HG03060 (cell line): Measurements from ENCODE around the gene TSSC4.

Experiments used
- ATAC-seq: cut with Tn5 transposase; IDR thresholded peaks from one replicate; pipeline ENCODE4 v1.9.1; 2021; ENCODE audit warnings: low read depth, moderate number of reproducible peaks; ENCODE audit not compliant: unreplicated experiment

Gene TSSC4

DNA sequence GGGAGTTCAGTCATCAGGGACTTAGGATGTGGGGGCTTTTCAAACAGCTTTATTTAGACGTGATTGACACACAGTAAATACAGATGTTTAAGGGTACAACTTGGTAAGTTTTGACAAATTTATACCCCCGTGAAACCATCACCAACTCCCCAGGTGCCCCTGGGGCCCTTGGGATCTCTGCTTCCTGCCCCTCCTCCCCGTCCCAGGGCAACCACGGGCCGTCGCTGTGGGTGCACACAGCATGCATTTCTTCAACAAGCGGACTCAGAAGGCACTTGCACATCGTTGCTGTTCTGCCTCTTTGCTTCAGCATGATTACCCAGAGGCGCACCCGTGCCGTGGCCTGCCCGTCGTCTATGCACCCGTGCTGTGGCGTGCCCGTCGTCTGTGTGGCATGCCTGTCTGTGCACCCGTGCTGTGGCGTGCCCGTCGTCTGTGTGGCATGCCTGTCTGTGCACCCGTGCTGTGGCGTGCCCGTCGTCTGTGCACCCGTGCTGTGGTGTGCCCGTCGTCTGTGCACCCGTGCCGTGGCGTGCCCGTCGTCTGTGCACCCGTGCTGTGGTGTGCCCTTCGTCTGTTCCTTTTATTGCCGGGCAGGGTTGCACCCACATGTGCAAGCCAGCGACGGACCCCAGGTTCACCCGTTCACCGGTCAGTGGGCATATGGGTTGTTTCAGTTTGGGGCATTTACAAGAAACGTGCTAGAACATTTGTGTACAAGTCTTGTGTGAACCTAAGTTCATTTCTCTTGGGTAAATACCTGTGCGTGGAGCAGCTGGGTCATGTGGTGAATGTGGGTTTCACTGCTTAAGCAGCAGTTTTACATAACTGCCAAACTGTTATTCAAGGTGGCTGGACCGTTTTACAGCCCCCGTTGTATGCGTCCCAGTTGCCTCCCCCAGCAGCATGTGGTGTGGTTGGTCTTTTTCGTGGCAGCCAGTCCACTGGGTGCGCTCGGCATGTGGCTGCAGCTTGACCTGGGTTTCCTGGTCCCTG is 15.1 kb upstream of the TSSC4 start:
- ATAC-seq: no peak

DNA sequence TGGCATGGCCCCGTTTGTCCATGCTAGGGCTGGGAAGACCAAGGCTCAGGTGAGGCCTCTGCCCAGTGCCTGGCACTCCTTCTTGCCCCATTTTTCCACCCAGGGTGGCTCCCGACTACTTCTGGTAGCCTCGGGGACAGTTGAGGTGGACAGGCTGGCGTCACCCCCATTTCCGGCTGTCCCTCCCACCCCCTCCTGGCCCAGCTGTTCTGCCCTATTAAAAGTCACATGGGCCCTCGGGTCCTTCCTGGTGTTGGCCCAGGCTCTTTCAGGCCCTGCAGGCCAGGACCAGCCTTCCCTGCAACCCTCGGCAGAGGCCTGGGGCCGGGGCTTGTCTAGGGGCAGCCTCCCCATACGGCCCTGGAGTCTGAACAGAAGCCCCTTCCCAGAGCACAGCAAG is 14.0 kb upstream of the TSSC4 start:
- no peak for ATAC-seq

DNA sequence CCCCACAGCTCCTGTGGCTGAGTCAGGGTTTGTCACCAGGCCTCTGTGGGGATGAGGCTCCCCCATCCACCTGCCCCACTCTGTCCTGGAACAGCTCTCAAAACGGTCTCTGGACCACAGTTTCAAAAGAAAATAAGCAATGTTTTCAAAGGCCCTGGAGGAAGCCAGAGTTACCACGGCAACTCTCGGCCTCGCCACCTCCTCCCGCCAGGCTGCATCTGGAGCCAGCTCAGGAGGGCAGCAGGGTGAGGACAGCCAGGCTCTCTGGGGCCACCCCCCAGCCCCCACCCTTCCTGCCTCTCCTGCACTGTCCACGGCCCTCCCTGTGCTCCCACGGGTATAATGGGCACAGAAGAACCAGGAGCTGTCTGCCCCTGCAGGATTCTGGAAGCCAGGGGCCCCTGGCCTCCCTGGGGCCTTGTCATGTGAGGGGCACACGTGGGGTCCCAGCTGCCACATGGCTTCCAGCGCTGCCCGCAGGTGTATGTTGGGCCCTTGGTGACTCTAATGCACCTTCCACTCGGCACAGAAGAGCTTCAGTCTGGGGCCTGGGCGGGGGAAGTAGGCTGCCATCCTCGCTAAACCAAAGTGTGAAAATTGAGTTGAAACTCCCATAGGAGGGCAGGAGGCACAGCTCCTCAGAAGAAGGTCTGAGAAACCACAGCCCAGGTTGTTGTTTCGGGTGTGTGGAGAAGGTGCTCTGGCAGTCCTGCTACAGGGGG is 13.1 kb upstream of the TSSC4 start:
- ATAC-seq: no peak

GRCh38 chr11:2388431-2389376 is 11.8 kb upstream of the TSSC4 start:
- ATAC-seq: no peak

DNA sequence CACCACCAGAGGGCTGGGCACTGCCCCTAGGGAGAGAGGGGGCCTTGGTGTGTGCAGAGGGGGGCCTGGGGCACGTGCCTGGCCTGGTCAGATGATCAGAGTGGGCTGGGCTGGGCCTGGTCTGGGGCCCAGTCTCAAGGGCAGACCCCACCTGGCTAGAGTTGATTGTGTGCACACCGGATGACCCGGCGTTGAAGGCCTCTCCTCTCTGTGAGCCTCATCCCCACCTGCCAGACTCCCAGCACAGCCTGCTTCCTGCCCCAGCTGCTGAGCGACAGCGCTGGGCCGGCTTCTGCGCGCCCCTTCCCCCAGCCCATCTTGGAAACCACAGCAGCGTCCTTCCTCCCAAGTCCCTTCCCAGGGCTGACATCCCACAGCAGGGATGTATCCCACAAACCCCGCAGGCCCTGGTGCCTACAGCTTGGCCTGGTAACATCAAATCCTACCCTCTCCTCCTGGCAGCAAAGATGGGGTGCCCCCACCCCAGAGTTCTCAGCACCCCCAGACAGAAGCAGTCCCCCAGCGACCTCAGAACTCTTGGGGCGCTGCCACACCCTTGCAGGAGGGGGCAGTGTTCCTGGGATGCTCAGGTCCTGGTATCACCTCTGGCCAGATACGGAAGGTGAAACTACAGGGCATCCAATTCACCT is 11.0 kb upstream of the TSSC4 start:
- no peak for ATAC-seq

DNA sequence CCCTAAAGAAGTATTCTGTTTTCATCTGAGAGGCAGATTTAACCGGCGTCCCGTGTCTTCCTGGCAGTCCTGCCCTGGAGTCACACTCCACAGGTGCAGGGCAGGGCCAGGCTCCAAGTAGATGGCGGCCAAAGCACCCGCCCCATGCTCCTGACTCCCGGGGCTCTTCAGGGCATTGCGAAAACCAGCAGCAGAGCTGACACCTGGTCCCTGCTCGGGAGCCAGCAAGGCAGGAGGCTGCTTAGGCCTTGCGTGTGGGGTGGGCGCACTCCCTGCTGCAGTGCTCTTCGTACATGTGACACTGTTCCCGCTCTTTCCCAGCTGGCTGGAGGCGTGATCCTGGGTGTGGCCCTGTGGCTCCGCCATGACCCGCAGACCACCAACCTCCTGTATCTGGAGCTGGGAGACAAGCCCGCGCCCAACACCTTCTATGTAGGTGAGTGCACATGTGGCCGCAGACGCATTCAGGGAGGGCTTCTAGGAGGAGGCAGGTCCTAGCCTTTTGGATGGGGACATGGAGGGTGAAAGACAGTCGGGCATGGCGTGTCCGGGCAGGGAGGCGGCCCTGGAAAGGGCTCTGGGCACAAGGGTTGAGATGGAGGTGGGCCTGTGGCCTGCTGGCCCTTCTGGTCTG is 10.3 kb upstream of the TSSC4 start:
- no peak for ATAC-seq

DNA sequence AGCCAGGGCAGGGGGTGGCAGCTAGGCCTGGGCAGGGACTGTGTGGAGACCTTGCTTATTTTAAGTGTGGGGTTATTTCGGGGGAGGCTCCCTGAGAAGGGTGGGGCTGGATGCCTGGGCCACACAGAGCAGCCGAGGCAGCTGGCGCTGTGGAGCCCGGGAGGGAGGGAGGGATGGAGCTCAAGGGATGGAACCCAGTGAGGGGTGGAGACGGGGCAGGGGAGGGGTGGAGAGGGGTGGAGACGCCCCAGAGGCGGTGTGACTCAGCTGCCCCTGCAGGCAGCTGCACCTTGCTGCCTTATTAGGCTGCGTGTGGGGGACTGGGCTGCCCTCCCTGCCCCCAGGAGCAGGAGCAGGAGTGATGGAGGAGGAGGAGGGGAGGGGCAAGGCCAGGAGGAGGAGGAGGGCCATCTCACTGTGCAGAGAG is 9.8 kb upstream of the TSSC4 start:
- no peak for ATAC-seq

DNA sequence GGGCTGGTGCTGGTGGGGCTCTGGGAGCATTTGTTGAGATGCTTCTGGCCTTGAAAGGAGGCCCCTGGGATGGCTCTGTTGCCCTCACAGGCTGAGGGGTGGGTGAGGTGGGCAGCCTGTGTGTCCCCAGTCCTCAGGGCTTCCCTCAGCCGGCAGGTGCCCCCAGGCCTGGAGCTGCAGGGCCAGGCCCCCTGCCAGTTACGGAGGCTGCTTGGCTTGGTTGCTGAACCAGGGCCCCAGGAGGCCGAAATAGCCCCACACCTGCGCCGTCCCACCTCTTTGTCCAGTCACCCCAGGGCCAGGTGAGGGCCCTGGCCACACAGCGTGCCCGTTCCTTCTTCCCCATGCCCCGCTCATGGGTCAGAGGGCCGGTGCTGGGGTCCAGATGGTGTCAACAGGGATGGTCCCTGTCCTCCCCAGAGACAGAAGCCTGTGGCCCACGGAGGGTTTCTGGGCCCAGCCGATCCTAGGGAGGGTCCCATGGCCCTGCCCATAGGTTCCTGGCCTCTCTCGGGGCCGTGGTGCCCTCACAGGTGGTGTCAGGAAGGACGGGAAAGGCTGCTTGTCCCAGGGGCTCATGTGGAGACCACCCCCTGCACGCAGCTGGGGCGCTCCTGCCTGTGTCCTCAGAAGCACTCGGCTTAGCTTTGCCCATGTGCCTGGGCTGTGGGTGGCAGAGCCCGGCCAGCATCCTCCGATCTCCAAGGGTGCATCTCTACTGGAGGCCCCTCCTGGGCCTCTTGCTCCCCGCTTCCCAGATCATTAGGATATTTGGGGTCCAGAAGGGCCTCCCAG is 9.2 kb upstream of the TSSC4 start:
- no peak for ATAC-seq

DNA sequence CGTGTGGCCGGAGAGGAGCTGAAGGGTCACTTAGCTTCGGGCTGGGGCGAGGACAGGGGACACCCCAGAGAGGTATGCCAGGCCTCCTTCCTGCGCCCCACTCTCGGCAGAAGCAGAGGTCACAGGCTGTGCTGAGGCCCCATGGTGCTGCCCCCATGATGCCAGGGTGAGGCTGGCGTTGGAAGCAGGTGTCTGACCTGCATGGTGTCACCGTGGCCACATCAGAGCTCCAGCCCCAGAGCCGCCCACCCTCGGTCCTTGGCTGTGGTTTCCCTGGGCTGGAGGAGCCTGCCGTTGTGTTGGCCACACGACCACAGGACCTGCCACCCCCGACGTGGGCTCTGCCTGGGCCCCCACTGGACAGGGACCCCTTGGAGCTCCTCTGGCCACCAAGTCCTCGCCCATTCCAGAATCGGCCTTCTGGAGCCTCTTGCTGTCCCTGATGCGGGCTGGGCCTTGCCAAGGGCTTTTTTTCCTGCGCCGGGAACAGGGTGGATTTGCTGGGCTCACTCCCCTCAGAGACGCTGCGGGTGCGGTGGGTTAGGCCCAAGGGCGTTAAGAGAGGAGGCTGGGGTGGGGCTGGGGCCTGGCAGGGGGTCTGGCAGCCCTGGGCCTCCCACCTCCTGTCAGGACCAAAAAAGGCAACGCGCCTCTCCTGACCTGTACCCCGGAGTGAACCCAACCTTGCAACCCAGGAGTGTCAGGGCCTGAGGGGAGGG is 8.2 kb upstream of the TSSC4 start:
- no peak for ATAC-seq

DNA sequence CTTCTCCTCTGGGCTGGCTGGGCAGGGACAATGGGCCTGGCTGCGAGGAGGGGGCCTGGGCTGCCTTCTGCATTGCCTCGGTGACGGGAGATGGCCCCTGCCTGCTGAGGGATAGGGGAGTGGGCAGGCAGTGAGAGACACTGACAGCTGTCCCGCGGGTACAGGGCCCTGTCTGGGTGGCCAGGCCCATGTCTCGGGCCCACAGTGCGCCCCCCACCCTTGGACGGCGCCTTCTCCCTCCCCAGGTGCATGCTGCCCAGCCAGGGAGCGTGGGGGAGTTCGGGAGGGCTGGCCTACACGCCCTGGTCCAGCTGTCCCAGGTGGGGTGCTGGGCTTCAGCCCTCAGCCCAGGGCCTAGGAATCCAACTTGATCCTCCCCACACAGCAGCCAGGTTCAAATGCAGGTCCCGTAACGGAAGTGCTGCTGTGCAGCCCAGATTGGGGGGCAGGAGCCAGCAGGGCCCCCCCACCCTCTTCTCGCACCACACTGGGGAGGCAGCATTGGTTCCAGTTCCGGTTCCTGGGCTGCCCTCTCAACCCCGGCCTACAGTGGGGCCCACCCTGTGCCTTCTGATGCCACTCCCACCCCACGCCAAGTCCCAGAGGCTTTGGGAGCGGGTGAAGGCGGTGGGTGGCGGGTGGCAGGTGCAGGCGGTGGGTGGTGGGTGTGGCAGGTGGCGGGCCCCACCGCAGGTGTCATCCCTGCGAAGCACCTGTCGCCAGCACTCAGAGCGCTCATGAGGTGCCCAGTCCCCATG is 7.3 kb upstream of the TSSC4 start:
- ATAC-seq: no peak

DNA sequence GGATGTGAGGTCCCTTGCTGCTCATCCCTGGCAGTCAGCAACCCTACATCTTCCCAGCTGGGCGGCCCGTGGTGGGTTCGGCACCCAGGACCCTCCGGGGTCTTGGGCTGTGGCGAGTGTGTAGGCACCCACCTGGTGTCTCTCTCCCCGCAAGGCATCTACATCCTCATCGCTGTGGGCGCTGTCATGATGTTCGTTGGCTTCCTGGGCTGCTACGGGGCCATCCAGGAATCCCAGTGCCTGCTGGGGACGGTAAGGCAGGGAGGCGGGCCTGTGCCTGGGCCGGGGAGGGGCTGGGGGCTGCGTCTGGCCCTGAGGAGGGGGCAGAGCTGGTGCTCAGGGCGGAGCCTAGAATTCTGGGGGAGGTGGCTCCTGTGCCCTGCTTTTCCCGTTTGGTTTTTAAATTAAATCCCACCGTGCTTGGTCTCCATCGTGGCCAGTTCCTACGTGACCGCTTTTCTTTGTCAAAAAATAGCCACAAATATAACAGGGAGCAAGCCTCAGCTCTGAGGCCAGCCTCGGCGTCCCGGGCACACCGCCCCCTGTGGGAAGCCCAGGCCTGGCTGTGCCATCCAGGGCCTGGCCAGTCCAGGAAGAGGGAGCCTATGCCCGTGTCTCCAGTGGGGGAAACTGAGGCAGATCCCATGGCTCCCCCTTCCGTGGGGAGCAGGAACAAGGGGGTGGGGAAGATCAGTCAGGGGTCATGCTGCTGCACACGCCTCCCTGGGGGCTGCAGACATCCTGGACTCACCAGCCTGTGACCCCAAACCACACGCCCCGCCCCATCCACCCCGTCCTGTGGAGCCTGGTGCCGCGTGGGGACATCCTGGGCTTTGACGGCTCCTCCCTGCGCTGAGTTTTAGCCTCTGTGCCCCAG is 6.4 kb upstream of the TSSC4 start:
- no peak for ATAC-seq

GRCh38 chr11:2394818-2395105 is 5.8 kb upstream of the TSSC4 start:
- ATAC-seq: no peak

DNA sequence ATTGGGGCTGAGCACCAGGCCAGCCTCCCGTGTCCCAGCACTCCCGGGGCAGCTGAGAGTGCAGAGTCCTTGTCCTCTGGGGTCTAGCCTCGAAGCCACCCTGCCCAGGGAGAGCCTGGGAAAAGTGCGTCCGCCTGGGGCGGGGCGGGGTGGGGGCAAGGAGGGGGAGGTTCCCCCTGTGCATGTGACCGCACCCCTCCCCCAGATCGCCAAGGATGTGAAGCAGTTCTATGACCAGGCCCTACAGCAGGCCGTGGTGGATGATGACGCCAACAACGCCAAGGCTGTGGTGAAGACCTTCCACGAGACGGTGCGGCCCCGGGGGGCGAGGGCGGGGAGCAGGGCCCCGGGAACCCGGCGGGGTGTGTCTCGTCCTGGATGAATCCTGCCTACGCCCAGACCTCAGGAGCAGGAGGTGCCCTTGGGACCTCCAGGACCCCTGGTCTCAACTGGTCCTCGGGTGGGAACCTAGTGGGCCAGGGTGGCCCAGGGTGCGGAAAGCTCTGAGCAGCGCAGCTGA is 5.3 kb upstream of the TSSC4 start:
- no peak for ATAC-seq

- ATAC-seq: no peak
Observed at GRCh38 chr11:2395856-2396255, 4.7 kb upstream of the TSSC4 start.

DNA sequence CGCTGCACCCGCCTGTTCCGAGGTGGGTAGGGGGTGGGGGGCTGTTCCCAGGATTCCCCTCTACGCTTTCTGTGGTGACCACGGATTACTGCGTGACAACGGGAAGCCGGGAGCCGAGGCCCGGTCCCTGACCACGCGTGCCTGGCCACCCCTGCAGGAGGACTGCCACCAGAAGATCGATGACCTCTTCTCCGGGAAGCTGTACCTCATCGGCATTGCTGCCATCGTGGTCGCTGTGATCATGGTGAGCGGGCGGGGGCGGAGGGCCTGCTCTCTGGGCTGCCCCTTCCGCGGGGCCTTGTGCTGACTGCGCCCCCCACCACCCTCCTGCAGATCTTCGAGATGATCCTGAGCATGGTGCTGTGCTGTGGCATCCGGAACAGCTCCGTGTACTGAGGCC is 4.1 kb upstream of the TSSC4 start:
- ATAC-seq: no peak

- ATAC-seq: no peak
Observed at GRCh38 chr11:2397005-2397404, 3.5 kb upstream of the TSSC4 start.
